TTC549 (cell line): ENCODE measurements around the gene RASA3.
"Not testable (repeated sequence)": the region's sequence is repeated elsewhere in the genome, so short reads cannot be mapped to it uniquely, and the experiment has no call there.

ENCODE experiments used
- FAIRE-seq: peaks from 2 replicates; lab custom pipeline; 2012; peaks lifted over from hg19 to GRCh38; lab: Jason Lieb, UNC

The RASA3 gene

DNA sequence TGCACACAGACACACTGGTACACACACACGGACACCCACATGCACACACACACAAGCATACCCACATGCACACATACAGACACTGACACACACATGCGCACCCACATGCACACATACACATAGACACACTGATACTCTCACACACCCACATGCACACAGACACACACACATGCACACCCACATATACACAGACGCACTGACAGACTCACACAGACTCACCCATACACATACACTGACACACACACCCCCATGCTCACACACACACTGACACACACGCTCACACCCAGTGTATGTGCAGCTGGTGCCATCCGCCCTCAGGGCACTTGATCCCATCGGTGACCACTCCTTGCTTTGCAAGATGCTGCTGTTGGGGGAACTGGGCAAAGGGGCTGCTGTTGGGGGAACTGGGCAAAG is 9.7 kb upstream of the RASA3 start:
- no peak for FAIRE-seq

DNA sequence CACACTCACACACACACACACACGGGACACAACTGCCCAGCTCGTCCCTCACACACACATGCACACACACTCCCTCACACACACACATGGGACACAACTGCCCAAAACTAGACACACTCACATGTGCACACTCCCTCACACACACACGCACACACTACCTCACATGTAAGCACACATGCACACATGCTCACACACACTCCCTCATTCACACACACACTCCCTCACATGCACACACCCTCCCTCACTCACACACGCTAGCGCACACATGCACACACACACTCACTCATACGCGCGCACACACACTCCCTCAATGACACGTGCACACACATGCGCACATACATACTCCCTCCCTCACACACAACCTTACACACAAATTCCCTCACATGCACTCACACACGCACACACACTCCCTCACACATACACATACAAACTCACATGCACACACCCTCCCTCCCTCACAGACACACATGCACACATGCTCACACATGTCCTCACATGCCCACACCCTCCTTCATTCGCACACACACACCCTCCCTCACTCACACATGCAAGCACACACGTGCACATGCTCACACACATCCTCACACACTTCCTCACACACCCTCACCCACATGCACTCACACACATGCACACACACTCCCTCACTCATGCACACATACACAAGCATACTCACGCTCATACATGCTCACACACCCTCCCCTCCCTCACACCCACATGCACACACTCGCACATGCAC is 9.0 kb upstream of the RASA3 start:
- FAIRE-seq, result no peak

DNA sequence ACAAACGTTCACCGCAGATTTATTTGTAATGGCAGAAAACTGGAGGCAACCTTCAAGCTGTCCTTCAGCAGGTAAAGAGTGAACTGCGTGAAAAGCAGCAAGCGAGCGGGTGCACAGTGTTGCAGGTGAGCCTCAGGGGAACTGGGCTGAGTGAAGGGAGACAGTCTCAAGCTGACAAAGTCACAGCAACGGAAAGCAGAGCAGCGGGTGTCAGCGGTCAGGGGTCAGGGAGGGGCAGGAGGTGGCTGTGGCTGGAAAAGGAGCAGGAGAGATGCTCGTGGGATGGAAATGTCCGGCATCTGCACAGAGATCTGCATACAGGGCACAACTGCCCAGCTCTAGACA is 8.5 kb upstream of the RASA3 start:
- FAIRE-seq, result no peak

DNA sequence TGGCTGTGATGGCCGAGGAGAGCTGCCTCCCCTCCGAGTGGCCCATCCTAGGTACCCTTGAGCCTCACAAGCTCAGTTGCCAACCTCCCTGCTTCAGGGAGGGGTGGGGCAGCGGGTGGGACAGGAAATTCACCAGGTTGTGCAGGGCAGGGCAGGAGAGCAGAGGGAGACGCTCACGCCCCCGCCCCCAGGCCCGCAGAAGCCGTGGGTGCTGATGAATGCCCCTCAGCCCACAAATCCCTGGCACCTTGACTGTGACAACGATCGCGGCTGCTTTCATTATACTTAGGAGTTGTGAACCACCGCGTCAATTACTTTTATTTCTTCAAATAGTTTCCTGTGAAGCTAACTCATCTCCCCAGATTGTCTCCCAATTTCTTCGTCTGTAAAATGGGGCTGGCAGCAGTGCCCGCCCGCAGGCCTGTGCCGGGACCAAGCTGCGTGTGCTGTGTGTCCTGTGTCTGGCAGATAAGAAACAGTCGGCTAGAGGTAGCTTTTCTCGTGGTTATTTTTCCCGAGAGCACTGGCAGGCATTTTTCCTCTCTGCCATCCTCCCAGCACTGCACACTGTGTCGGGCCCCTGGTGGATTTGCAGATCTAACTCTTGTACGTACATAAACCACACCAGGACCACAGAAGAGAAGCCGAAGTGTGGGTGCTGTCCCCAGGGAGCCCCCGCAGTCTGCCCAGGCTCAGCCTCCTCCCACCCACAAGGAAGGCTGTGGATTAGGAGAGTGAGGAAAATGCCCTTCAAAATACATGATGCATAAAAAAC is 7.9 kb upstream of the RASA3 start:
- no peak for FAIRE-seq

DNA sequence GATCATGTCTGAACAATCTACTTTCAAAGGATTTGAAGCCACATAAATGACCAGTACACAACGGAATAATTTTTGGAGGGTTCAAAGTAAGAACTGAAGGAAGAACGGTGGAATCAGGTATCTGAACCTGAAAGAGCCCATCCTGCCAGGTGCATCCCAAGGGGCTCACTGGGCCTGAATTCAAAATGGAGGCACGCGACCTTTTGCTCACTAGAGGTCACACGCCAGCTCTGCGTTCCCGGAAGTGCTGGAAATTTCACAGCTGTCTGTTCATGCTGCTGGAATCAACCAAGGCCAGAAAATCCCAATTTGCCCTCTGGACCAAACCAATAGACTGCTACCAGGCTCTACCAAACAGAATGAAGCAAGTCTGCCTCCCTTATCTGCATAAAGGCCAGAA is 4.2 kb upstream of the RASA3 start:
- no peak for FAIRE-seq

DNA sequence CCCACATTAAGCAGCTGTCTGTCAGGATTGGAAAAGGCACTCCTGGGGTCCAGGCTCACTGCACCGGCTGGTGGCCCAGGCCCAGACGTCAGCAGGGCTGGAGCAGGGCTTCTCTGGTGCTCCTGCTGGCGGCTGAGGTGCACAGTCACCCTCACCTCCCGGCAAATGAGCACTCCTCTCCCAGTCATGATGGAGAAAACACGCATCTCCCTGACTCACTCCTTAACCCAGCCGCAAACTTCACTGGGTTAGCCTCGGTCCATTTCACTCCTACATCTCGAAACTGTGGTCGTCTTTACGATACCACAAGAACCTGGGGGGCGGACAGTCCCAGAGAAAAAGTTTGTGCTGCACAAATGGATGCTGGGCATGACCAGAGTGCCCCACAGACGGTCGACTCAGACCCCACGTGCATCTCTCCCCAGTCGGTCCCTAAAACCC is 3.3 kb upstream of the RASA3 start:
- FAIRE-seq, result no peak

DNA sequence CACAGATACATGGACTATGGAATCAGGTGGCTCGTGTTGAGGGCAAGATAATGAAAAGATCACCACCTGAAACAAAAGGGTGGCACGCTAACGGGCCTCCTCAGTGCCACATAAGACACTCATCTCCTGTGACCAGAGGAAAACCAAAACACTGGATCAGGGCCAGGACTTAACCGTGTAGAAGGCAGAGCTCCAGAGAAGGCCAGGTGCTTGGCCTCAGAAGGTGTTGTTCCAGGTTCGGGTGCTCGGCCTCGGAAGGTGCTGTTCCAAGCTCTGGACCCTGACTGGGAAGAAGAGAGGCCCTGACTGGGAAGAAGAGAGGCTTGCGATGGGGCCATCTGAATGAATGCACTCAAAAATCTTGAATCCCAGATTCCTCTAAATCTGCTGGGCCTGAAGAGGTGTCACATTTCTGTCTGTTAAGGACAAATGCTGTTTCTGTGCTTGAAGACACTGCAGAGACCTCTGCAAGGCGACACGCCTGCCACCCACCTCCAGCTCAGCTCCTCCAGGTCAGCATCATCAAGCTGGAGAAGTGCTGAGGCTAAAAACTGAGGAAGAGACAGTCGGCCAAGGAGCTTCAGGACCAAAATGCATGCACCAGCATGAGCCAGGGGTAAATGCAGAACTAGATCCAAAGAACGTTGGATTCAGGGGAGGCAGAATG is 2.7 kb upstream of the RASA3 start:
- FAIRE-seq, result no peak

DNA sequence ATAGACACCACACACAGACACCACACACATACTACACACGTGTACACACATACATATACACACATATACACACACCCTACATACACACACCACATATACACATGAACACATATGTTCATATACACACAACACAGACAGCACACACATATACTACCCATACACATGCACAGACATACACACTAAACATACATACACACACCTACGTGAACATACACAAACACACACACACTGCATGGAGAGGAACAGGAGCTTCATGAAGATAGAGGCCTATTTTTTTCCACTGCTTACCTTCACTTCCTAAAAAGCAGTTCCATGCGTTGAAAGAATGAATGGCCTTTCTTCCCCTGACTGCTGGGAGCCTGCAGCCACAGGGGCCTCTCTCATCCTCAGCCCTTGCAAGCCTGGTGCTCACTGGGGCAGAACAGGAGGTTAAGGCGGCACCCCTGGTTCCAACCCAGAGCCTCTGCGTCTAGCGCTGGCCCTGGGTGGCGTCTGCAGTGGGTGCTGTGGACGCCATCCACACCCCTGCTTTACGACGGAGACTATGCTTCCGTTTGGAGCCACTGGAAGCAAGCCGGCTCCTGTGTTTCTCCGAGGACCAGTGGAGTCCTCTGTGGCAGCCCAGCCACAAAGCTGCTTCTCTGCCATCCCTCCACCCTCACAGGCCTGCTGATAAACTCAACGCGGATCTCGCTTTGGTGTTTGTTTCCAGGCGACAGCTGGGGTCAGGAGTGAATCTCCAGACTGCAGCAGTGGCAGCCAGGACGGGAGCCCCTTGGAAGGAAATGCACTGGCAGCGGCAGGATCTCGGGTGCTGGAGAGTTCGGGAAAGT is 1.9 kb upstream of the RASA3 start:
- no peak for FAIRE-seq

DNA sequence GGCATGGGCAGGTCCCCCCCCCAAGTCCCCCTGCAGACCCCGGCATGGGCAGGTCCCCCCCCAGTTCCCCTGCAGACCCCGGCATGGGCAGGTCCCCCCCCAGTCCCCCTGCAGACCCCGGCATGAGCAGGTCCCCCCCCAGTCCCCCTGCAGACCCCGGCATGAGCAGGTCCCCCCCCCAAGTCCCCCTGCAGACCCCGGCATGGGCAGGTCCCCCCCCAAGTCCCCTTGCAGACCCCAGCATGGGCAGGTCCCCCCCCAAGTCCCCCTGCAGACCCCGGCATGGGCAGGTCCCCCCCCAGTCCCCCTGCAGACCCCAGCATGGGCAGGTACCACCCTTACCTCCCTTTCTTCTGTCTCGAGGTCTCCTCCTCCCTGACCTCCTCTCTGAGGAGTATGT is 1.1 kb upstream of the RASA3 start:
- not testable (repeated sequence) for FAIRE-seq

DNA sequence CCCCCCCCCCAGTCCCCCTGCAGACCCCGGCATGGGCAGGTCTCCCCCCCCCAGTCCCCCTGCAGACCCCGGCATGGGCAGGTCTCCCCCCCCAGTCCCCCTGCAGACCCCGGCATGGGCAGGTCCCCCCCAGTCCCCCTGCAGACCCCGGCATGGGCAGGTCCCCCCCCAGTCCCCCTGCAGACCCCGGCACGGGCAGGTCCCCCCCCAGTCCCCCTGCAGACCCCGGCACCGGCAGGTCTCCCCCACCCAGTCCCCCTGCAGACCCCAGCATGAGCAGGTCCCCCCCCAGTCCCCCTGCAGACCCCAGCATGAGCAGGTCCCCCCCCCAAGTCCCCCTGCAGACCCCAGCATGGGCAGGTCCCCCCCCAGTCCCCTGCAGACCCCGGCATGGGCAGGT is 703 bp upstream of the RASA3 start:
- not testable (repeated sequence) for FAIRE-seq

DNA sequence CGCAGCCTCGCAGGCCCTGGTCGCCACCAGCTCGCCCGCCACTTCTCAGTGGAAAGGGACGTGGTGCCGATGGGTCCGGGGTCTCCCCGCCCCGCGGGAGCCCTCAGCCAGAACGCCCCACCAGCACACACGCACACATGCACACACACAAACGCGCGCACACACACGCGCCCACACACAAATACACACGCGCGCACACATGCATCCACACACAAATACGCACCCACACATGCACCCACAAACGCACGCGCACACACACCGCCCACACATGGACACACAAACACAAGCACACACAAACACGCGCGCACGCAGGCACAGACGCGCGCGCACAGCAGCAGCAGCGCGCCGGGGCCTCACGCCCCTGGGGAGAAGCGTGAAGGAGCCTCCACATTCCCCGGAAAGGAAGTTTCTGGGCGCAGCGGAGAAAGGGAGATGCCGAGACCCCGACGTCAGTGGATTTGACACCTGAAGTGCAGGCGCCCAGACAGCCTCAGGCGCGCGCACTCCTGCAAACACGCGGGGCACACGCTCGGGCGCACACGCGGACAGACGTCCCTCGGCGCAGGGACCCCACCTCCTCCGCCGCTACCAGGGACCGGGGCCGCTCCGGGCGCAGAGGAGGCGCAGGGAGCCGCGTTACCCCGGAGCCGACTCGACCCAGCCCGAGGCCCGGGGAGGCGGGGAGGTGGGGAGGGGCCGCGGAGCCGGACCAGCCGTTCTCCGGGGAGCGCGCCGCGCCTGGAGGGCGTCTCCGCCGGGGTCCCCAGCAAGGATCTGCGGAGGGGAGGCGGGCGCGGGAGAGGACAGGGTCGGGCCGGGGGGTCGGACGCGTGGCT is 622 bp downstream of the RASA3 start:
- FAIRE-seq, result no peak

DNA sequence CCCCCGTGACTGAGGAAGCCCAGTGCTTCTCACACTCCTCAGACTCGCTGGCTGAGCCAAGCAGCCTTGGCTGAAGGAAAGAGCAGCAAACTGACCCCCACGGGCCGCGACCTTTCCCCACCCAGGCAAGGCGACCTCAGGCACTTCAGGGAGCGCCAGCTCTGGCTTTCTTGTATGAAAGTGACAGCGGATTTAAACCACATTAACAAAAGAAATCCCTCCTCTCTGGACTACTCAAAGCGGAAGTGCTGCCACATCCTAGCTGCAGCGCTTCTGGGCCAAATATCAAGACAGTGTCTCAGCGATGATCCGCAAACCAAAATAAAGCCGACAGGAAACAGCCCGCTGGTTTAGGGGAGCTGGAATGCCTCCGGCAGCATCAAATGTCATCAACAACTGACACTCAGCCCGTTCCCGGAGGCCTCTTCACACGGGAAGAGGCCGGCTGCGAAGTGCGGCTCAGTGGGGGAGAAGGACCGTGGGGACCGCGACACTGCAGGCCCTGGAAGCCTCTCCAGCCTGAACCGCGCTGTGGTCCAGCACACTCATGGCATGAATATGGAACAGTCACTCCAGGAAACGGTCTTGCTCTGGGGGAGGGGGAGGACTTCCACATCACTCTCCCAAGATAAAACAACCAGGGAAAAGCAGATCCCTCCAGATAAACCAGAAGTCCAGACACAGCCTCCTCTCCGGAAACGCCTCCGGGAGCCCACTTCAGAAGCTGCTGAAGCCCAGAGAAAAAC is 1.4 kb downstream of the RASA3 start:
- no peak for FAIRE-seq

DNA sequence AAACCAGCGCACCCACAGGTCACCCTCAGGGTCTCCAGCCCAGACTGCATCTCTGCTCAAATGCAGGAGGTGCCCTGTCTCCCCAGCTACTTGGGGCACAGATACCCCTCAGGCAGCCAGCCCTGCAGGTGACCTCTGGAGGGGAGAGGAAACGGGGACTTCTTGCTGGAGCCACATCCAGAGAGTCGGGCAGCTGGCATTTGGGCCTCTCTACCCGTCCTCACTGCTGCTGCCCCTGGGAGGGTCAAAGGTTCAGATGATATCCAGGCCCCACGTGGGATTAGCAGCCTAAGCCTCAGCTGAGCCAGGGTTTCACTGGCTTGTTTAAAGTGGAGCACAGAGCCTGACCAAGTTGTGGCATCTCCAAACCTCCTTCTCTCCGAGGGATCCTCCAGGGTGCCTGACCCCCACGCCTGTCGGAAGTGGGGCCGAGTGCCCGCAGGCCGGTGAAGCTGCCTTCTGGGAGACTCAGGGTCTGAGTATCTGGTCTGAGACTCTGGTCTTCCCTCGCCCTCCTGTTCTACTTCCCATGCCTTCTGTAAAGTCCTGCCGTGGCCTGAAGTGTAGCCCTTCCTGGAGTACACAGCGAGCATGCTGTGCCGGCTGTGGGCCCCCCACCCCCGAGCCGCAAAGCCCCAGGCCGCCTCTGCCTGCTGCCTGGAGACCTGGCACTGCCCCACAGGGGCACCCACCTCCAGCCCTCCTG is 2.1 kb downstream of the RASA3 start:
- FAIRE-seq, result no peak

DNA sequence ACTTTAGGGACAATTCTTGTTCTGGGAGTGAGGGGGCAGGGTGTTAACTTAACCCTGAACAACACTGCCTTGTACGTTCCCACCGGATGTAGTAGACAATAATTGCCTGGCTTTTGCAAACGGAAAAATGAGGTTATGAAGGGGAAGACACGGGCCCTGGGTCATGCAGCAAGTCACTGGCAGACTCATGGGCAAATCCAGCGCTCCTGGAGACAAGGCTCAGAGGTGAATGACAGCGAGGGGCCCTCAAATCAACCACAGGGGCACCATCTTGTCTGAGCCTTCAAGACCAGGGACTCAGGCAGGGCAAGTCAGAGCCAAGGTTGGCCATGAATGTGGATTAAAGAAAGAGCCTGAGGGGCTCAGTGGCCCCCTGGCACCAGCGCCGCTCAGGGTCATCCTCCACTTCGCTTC is 2.8 kb downstream of the RASA3 start:
- FAIRE-seq, result no peak

DNA sequence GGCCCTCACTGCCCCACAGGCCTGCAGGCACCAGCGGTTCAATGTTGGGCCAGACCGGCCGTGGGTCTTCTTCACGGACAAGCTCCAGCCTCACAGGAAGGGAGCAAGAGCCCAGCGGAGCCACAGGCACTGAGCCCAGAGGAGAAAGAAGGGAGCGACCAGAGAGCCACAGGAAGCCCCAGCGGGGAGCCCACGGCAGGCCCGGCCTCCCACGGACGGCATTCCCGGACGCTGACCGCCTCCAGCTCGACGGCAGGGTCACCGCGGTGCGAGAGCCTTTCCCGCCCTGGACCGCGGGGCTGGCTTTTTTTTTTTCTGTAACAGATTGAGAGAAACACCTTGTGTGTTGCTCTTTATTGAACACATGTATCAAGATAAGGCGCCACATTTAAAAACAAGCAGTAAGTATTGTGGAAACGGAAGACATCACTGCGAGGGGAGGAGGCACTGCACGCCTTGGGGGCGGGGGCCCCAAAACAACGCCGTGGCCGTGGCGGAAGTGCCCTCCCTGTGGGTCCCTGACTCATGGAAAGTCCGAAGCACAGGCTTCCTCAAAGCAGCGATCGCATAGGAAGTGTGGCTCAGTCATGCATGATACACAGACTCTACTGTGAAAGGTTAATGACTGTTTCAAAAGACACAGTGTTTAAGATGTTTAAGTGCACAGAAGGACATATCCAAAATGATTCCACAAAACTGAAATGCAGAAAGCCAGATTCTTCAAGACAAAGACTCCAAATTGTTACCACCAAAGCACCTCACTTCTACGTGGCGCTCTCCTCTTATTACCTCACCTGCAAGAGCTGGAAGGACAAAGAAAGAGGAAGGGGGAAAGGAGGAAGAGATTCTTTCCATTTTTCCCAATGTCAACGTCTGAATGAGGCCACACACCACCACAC is 3.5 kb downstream of the RASA3 start:
- no peak for FAIRE-seq

DNA sequence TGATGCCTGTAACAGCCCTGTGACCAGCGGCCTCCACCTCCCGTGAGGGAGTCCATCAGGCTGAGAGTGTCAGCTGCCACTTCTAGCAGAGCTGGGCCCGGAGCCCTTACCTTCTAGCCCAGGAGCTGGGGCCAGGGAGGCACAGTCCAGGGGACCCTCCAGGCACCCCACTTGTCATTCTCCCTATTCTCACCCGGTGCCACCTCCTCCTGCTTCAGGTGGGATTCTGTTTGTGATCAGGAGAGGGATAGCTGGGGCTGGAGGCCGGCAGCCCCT is 4.1 kb downstream of the RASA3 start:
- FAIRE-seq, result no peak

DNA sequence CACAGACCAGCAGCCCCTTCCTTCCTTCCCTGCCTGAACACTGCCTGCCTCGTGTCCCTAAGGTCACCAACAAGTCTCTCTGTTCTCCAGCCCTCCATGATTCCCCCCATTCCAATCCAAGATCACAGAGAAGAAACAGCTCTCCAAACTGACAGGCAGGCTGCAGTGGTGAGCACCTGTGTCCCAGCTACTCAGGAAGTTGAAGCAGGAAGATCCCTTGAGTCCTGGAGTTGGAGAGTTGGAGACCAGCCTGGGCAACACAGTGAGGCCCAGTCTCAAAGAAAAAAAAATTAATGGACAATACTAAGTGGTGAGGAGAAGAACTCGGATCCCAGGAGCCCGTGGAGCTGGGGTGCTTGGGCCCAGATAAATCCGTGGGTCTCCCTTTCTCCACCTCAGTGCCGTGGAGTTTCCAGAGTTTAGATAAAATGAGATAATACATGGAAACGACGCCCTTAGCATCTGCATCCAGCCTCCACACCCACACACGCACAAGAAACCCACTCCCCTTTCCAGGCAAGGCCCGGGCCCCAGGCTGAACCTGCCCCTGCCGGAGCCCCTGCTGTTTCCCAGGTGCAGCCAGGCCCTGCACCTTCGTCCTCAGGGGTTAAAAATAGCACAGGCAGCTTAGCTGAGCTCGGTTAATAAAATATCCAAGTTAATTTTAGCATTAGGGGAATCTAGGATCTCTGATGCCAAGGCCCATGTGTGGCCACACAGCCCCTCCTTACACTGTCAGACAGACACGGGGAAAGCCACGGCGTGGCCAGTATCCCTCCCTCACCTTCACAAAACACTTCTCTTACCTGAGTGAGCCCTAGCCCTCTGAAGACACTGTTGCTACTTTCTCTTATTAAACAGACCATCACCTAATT is 4.7 kb downstream of the RASA3 start:
- FAIRE-seq, result no peak

DNA sequence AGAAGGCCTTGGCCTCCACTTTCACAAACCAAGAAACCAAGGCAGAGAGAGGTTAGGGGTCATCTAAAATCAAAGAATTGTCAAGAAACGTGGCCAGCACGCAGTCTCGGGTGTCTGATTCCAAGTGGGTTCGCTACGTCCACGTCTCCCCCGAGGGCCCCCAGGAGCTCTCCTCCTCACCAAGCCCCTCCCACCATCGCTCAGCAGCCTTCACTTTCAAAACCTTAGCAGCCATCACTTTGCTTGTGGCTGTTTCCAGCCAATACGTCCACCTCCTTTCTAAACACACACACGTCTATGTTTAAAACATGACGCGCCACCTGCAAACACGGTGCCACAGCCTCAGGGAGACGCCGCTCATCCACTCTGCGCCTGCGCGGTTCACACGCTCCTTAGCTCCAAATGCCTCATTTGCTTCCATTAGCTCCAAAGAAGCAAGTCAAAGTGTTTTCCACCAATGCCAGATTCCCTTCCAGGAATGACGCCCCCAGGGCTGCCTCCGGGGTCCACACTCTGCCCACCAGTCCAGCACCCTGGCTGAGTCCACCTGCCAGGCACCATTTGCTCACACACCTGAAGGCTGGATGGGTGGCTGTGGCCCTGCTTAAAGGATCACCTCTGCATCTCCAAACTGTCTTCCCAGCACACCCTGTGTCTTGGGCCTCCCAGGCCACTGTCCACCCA is 5.5 kb downstream of the RASA3 start:
- FAIRE-seq, result no peak
